ENCODE results near the gene RAP1GAP.

GRCh38 chr1:21651214-21652042 lies 17.7 kb downstream of the RAP1GAP start:
- TF ChIP-seq, protein P1, sequence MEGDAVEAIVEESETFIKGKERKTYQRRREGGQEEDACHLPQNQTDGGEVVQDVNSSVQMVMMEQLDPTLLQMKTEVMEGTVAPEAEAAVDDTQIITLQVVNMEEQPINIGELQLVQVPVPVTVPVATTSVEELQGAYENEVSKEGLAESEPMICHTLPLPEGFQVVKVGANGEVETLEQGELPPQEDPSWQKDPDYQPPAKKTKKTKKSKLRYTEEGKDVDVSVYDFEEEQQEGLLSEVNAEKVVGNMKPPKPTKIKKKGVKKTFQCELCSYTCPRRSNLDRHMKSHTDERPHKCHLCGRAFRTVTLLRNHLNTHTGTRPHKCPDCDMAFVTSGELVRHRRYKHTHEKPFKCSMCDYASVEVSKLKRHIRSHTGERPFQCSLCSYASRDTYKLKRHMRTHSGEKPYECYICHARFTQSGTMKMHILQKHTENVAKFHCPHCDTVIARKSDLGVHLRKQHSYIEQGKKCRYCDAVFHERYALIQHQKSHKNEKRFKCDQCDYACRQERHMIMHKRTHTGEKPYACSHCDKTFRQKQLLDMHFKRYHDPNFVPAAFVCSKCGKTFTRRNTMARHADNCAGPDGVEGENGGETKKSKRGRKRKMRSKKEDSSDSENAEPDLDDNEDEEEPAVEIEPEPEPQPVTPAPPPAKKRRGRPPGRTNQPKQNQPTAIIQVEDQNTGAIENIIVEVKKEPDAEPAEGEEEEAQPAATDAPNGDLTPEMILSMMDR (IDR thresholded peaks at IDR 0.05; ENCODE audit: poor library complexity, severe bottlenecking) = no peak
- TF ChIP-seq POLR2AphosphoS5 (IDR thresholded peaks at IDR 0.05) (peak; percentile 67), EZH2 (IDR thresholded peaks at IDR 0.05; ENCODE audit: borderline replicate concordance, insufficient read depth, low read length, poor library complexity, severe bottlenecking) (no peak)

Data from neural cell (in vitro differentiated cells).